Renal cortical epithelial cell (primary cell): ENCODE results near the gene ANKH. TPM values are rescaled to one million over a fixed set of nuclear protein-coding genes. Genes with fewer than 3 reads are reported as not detected.

Experiments
- DNase-seq: peaks from one replicate; pipeline ENCODE4 v3.0.0-alpha.2; 2011; ENCODE audit warnings: low read depth
- total RNA-seq: library from RNA; depleted of rRNA; stranded (reverse); fragments of >200 nt; gene quantifications from 2 replicates; pipeline ENCODE4 v1.2.3, GENCODE V29; 2014

Gene ANKH
- total RNA-seq, 1 donor from 2014 or later, result 3.6 TPM

DNA sequence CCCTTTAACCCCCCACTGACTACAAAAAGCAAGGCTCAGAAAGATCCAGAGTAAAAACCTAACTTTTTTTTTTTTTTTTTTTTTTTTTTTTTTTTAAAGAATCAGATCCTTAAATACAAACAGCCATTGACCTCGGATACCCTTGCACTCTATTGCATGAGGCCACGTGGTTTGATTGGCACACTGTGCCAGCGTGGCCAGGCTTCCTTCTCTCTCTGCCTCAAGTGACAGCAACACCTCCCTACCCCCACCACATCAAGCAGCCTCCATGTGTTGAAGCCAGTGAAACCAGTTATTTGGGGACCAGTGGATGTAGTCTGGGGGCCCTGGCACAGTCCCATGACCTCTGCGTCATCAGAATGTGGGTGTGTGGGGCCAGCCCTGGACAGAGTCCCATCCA, 135.6 kb downstream of the ANKH start:
- DNase-seq, result no peak

DNA sequence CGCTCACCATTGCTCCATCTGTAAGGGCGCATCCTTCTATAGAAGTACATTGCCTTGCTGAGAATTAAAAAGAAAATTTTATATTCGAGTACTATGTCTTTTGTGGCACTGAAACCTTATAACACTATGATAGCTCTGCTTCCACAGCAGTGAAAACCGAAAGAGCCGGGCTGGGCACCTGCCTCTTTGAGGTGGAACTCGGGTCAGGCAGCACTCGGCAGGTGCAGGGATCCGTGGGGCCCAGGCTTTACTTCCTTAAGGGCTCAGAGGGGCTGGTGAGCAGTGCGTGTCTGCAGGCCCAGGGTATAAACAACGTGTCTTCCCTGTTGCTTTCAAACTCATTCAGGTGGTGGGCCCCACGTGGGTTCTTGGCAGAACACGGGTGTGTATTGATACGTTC, 137.2 kb downstream of the ANKH start:
- no peak for DNase-seq

DNA sequence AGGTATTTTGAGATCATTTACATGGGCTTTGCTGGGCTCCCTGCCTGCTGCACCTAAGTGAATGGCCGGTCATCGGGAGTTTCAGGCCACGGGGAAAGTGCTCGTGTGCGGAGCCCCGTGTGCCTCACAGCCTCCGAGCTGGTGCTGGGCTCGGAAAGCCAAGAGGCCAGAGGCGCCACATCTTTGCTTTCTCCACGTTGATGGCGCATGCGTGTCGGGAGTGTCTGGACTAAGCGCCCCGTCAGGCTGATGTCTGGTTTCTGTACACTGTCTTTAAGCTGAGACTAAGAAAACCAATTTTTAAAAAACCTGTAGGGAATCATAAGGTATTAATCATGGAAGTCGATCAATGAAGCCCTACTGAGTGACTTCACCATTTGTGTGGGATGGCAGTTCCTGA, 137.9 kb downstream of the ANKH start:
- DNase-seq, result no peak

DNA sequence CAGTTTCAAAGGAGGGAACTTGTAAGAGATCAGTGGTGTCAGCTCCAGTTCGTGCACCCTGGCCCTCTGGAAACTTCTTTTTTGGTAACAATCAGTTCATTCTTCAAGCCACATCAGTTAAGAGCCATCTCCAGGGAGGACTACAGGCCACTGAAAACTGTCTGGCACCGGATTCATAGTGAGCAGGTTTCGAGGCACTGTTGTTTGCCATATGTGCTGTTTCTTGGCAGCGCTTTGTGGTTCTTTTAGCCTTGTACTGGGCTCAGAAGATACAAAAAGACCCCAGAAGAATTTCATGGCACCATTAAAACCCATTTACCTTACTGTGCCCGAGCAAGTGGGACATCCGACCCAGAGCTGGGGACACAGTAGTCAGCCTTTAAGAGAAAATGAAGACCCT, 138.6 kb downstream of the ANKH start:
- DNase-seq, result no peak

DNA sequence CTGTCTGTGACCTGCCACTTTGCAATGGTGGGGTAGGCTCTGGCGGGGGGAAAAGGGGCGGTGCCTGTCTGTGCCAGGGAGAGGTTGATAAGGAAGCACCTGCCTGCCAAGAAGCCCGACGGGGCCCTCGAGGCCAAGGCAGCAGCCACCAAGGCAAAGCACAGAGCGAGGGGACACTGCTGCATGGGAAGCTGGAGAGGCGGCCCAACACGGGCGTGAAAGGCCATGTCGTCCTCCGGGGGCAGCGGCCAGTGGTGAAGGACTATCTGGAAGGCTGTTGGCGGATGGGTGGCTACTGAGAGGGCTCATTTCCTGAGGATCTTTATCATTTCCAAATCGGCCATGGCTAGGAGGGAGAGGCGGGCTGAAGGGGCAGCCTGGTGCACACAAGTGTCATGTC, 140.7 kb downstream of the ANKH start:
- no peak for DNase-seq

DNA sequence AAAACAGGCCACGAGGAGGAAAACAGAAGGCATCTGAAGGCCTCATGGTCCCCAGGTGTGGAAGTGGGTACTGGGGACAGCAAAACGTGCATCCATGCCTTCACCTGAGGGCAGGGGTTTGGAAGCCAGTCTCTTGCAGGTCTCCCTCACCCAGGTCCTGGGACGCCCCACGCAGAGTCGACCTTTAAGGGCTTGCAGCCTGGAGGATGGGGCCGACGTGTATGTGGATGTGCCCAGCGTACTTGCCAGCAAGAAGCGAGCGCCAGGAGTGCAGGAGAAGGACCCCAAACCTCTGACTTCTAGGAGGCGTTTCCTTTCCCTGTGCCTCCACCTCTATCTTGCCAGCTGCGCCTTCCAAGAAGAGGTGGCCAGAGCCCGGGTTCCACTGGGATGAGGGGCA, 141.1 kb downstream of the ANKH start:
- DNase-seq, result no peak

DNA sequence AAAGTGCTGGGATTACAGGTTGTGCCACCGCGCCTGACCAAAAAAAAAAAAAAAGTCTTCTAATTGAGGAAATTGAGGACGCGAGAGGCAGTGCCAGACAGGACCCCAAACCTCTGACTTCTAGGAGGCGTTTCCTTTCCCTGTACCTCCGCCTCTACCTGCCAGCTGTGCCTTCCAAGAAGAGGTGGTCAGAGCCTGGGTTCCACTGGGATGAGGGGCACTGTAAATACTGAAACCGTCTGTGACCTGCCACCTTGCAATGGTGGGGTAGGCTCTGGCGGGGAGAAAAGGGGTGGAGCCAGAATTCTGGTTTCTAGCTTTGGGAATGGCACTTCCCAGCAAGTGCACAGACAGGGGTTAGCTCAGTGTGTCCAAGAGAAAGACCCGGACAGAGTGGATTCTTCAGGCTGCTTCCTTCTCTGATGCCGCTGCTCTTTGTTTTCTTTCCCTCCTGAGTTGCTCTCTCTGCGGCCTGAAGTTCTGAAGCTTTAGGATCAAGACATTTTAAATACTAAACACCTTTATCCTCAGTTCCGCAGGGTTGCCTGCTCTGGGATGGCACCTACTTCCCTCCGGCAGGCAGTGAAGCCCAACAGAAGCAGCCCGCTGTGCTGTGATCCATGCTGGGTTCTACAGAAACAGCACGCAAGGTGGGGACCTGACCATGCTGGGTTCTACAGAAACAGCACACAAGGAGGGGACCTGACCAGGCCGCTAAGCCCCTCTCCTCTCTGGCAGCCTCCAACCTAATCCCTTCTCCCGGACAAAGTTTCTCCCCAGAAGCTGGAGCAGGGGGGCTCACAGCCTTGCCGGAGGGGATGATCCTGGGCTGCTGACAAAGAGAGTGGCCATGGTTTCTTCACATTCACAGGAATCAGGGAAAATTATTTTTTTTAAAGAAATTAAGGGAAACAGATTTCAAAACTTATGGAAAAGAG, 141.9 kb downstream of the ANKH start:
- no peak for DNase-seq

DNA sequence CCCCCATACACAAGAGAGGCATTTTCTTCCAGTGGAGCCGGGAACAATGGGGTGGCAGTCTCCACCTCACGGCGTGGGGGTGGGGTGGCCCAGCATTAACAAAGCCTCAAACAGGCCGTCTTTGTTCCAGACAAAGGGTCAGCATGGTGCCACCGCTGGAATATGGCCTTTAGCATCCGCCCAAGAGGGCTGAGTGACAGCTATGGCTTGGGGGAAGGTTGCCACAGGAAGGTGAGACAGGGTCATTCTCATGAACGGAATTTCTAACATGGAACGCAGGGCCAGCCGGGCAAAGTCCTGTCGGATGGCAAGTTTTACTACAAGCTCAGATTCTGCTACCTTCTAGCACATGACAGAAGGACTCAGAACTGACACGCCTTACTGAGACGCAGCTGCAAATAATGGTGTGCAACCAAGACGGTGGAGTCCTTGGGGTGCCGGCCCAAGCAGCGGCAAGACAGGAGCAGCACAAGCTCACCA, 143.1 kb downstream of the ANKH start:
- no peak for DNase-seq

DNA sequence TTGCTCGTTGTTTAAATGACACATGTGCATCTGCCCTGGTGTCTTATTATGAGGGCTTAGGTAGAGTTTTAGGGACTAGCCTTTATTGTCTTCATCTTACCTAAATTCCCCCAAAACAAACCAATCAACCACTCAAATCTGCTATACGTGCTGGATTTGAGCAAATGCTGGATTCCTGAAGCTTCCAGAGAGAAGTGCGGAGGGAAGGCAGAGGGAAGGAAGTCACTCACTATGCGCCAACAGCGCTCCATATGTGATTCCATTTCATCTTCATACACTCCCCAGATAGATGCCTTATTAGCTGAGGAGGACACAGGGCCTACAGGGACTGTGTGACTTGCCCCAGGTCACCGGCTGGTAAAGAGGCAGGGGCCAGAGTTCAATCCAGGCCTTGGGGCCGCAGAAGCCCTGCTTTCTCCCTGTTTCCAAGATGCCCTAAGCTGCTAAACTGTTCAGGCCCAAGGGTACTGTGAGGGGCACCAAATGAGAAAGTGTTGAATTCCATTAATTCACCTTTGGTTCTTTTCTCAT, 143.6 kb downstream of the ANKH start:
- DNase-seq, result no peak

DNA sequence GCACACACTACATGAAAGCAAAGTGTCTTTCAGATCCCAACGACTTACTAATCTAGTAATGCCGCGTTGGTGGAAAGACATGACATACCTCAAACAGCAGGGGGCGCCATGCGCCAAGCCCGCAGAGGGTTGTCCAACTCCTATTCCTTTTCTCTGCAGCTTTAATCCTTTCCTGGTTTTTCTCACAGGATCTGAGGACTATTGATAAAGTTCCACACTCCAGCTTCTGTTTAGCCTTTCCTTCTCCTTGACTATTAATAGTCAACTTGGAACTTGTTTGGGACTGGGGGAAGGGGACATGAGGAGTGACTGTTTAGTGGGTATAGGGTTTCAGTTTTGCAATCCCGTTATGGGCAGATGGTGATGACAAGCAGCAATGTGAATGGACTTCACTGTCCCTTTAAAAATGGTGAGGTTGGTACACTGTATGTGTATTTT, 144.1 kb downstream of the ANKH start:
- DNase-seq, result peak; percentile 65

DNA sequence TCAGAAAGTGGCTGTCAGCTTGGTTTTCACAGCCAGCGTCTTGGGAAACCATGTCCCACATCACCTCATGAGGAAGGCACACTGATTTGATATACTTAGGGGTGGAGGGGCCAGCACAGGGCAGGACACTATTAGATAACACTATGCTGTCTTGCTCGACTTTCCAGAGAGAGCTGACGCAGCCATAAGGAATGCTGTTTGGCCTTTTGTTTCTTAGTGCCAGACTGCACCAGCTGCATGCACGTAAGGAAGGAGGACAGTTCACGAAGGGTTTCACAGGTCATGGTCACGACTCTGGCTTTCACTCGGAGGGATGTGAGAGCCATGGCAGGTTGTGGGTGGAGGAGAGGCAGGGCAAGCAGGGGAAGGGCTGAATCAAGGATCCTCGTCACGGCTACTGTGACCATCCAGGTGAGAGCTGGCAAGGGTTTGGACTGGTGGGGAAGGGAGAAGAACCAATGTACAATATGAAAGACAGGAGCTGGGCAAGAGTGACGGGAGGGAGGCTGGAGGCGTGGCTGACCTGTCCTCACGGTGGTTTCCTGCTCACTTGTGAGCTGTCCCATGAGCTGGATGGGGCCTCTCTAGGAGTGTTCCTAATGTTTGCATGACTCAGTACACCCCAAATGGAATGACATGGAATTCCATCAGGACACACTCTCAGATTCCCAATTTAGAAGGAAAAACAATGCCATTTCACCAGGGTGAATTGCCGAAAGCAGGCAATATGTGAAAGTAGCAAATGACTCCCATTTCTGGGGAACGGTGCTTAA, 145.3 kb downstream of the ANKH start:
- no peak for DNase-seq

DNA sequence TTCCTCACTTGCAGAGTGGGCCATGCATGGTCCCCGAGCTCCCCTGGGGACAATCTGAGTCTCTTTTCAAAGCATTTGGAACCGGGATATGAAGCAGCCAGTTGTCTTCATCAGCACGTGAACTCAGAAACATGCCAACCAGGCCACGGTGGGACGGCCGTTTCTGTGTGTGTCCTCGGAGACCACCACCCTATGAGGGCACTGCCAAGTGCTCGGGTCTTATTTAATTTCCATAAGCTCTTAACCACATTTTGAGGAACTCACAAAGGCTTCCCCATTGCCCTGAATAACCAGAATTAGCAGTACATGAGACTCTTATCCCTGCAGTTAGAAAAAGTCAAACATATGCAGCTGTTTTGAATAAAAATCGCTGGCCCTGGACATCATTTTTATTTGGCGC, 146.9 kb downstream of the ANKH start:
- no peak for DNase-seq

DNA sequence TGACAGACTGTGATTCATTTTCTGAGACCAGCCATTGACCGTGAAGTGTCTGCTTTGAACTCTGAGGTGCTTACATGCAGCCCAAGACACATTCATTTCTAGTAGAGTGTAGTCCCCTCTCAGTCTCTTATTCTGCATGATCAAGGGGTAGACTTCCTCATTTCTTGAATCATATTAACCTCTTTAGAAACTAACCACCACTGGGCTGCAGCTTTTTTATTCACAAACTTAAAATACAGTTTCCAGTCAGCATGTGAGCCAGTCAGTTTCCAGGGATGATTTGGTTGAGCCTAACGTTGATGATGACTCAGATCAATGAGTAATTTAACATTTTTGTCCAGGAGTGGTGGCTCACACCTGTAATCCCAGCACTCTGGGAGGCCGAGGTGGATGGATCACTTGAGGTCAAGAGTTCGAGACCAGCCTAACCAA, 147.9 kb downstream of the ANKH start:
- no peak for DNase-seq

DNA sequence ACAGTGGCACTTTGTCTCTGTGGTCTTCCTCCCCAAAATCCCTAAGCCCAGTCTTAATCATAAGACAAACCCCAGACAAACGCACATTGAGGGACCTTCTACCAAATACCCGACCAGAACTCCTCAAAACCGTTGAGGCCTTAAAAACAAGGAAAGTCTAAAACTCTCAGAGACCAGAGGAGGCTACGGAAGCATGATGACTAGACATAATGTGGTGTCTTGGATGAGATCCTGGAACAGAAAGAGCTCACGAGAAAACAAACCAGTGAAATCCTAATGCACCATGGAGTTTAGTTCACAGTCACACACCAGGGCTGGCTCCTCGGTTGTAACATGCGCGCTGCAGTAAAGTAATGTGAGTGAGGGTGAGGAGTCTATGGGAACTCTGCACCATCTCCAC, 148.7 kb downstream of the ANKH start:
- DNase-seq, result no peak

DNA sequence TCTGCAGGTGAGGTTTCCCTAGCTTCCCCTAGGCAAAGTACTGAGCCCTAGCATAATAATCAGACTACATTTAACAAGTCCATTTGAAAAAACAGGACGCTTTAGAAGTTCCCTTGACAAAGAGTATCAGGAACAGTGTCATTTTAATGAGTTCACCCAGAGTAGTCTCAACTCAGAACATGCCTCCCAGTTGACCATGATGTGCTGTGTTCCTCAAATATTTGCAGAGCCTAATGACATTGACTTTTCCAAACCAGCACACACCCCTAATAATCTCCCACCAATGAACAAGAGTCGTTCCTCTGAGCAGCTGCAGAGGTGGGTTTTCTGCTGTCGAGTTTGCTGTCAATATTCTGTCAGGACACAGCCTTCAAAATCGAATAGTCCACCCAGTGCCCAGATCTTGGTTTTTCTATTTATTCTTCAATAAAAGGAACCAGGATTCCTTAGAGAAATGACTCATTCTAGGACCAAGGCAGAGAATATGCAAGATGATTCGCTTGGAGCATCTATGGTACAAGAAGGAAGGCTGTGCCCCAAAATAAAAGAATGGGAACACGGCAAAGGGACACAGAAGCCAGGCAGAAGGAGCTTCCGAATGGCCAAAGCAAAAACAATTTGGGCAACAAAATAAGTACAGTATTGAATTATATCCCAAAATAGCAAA, 149.5 kb downstream of the ANKH start:
- DNase-seq, result no peak

DNA sequence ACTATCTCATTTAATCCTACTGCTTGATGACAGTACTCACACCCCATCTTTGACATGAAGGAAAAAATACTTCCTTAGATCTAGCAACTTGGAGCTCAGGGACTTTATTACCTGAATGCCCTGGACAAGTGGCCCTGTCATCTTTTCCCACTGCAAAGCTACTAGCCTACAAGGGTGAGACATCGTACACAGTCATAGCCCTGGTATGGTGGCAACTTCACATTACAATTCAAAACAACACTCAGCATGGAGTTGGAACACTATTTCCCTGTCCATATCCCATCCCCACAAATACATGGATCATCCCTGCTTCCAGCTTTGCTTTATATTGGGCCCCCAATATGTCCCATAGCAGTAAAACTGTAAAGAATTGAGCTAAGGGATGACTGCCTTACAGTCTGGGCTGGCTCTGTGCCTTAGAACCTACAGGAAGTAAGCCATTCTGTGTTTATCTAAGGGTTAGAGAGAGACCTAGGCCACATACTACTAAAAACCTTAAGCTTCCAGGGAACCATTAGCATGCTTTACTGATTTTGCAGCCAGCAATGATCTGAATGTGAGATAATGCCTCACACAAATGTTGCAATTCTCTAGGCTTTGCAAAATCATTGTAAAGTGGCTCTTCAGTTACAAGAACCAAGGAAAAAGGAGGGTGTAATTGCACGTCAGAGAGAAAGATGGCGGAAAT, 151.2 kb downstream of the ANKH start:
- peak; percentile 49 for DNase-seq

DNA sequence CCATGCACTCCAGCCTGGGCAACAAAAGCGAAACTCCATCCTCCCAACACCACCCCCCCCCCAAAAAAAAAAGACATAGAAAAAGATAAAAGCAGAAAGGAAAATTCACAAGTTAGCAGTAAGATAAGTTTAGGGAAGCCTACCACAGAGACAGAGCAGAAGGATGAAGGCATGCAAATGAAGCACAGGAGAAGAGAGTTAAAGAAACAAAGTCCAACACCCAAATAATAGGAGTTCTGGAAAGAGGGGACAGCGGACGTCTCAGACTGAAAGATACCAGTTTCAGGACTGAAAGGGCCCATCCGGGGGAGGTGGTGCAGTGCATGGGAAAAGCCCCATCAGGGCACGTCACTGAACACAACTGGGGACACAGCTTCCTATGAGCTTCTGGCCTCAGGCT, 152.8 kb downstream of the ANKH start:
- no peak for DNase-seq

DNA sequence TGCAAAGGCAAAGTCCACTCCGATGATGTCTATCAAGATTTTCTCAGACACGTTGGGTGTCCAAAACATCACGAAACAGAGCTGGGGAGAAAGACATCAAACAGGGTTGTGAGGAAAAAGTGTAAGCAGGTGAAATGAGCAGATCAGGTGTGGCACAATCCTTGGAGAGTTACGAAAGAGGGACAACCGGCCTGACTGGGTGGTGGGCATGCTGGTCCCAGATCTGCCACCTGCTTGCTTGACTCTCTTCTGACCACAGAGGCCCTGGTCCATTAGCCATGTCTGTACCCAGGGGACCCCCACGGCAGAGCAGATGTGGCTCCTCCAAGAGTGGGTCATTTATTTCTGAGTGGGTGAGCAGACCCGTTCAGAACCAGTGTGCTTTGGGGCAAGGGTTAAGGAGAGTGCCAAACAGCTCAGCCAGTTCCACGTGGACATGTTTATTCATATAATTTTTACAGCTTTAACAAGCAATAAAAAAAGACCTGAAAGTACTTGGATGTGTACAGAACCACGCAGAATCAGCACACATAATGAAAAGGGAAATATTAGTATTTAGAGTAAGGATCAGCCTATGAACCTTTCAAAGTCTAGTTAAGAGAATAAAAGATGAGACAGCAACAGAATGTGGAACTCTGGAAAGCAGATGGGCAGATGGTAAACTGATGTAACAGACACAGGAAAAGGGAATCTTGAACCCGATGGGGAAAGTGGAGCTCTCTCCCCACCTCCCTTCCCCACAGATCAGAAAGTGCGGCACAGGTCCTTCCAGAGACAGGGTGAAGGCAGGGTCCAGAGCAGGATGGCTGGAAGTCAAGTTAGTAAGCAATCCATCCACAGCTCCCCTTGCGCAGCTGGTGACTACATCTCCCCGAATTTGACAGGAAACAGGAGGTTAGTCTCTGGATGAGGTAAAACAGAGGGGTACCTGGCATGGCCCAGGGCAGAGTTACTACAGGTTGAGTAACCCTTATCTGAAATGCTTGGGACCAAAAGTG, 154.5 kb downstream of the ANKH start:
- no peak for DNase-seq

DNA sequence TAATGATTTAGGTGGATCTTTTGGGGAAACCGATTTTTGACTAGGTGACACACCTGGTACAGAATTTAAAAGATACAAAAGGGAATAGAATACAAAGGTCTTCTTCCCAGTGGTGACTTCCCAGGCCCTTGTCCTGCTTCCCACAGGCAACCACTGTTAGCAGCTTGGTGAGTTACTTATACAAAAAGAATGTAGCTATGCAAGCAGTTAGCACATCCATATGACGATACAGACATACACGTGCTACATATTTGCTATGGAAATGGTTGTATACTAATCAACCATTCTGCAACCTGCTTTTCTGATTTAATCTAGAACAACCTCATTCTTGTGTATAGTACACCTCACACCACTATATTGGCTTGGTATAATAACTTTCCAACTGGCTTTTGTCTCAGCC, 156.1 kb downstream of the ANKH start:
- DNase-seq, result no peak

DNA sequence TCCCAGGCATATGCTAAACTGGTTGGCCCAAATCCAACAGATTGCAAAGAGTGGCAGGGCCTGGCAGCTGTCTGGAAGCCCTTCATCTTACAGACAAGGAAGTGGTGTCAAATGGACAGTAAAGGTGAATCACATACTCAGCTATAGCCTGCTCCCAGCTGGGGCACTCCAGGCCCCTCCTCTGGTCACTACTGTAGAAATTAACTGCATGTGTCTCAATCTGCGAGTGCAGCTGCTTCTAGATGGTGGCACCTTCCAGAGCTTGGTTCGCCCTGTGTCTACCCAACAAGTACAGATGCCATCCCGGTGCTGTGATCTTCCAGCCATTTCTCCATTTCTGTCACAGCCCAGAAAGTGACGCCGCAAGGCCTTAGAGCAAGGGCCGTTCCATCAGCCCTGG, 156.9 kb downstream of the ANKH start:
- DNase-seq, result peak; percentile 10
